Stimulated activated CD4-positive, alpha-beta T cell treated with anti-CD3 and anti-CD28 coated beads, Interleukin-2, amount 100 ng/mL, for 24 hours (primary cell): ENCODE results near the gene BCL11B.
"Not testable (repeated sequence)": the region's sequence is repeated elsewhere in the genome, so short reads cannot be mapped to it uniquely, and the experiment has no call there.

Source experiments
- DNase-seq, 2 donors: peaks; one replicate each; pipeline ENCODE4 v3.0.0-alpha.2; 2020

The BCL11B gene

GRCh38 chr14:99194736-99195135, 77.3 kb downstream of the BCL11B start:
- no peak for DNase-seq

GRCh38 chr14:99194136-99194535, 77.9 kb downstream of the BCL11B start:
- DNase-seq, result no peak

GRCh38 chr14:99192830-99193229, 79.2 kb downstream of the BCL11B start:
- DNase-seq, result no peak

GRCh38 chr14:99192028-99192621, 79.9 kb downstream of the BCL11B start:
- peak in 1 of 2 donors; percentile 38 for DNase-seq

- DNase-seq, result no peak
These were observed 80.5 kb downstream of the BCL11B start for GRCh38 chr14:99191395-99192027.

- DNase-seq, result peak in 1 of 2 donors; percentile 37
These were observed 81.2 kb downstream of the BCL11B start for GRCh38 chr14:99190696-99191394.

- peak in 1 of 2 donors; percentile 58 for DNase-seq
These were observed 82.7 kb downstream of the BCL11B start for GRCh38 chr14:99189201-99189801.

GRCh38 chr14:99188731-99189191, 83.2 kb downstream of the BCL11B start:
- peak; percentile 57 to 63 for DNase-seq

- no peak for DNase-seq
These were observed 84.1 kb downstream of the BCL11B start for GRCh38 chr14:99187858-99188257.

GRCh38 chr14:99186956-99187690, 84.9 kb downstream of the BCL11B start:
- no peak for DNase-seq

GRCh38 chr14:99186336-99186735, 85.7 kb downstream of the BCL11B start:
- DNase-seq, result not testable (repeated sequence)

- no peak for DNase-seq
These were observed 86.4 kb downstream of the BCL11B start for GRCh38 chr14:99185436-99186068.

GRCh38 chr14:99183716-99184115, 88.3 kb downstream of the BCL11B start:
- no peak for DNase-seq

GRCh38 chr14:99183311-99183710, 88.7 kb downstream of the BCL11B start:
- no peak for DNase-seq

- DNase-seq, result no peak
These were observed 89.3 kb downstream of the BCL11B start for GRCh38 chr14:99182548-99183250.

GRCh38 chr14:99181804-99182520, 90.0 kb downstream of the BCL11B start:
- DNase-seq, result no peak

- DNase-seq, result peak in 1 of 2 donors; percentile 48
These were observed 90.8 kb downstream of the BCL11B start for GRCh38 chr14:99181241-99181640.

GRCh38 chr14:99179946-99180345, 92.1 kb downstream of the BCL11B start:
- DNase-seq, result no peak

- DNase-seq, result no peak
These were observed 92.5 kb downstream of the BCL11B start for GRCh38 chr14:99179506-99179905.

GRCh38 chr14:99177886-99178835, 93.8 kb downstream of the BCL11B start:
- DNase-seq, result peak in 1 of 2 donors; percentile 15
